ENCODE results near the gene RASA3. TPM values are rescaled to one million over a fixed set of nuclear protein-coding genes. Genes with fewer than 3 reads are reported as not detected.
"Not testable (repeated sequence)": the region's sequence is repeated elsewhere in the genome, so short reads cannot be mapped to it uniquely, and the experiment has no call there.

Gene RASA3
- total RNA-seq, 6 experiments from 2014 or later, result 3.5 to 7.9 (median 4.6) TPM

DNA sequence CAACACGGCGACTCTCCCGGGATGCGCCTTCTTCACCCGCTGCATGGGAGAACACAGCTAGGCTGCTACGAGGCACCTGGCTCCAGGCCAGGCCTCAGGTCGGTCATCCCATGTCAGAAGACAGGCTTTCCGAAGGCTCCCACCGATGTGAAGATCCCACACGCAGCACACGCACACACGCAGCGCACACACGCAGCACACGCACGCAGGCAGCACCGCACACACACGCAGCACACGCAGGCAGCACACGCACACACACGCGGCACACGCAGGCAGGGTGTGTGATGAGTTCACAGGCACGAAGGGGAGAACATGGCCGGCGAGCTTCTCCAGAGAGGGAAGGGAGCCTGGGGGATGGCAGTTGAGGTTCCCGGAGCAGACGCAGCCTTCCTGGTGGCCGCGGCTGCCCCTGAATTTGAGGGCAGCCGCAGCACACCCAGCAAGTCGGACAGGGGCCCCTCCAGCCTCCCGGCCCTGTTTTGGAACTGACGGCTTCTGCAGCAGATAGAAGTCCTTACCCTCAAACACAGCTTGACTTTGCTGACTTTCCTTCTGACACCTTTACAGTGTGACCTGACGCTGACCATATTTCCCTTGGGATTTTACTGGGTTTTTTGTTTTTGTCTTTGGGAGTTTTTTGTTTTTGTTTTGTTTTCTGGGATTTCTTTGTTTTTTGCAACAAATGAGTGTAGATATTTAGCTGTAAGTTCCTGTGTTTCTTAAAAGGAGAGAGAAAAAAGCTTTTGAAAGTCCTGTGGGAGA is 55.9 kb downstream of the RASA3 start:
- no peak for TF ChIP-seq POLR2A (IDR thresholded peaks at IDR 0.05)
- TF ChIP-seq, protein P1, sequence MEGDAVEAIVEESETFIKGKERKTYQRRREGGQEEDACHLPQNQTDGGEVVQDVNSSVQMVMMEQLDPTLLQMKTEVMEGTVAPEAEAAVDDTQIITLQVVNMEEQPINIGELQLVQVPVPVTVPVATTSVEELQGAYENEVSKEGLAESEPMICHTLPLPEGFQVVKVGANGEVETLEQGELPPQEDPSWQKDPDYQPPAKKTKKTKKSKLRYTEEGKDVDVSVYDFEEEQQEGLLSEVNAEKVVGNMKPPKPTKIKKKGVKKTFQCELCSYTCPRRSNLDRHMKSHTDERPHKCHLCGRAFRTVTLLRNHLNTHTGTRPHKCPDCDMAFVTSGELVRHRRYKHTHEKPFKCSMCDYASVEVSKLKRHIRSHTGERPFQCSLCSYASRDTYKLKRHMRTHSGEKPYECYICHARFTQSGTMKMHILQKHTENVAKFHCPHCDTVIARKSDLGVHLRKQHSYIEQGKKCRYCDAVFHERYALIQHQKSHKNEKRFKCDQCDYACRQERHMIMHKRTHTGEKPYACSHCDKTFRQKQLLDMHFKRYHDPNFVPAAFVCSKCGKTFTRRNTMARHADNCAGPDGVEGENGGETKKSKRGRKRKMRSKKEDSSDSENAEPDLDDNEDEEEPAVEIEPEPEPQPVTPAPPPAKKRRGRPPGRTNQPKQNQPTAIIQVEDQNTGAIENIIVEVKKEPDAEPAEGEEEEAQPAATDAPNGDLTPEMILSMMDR (IDR thresholded peaks at IDR 0.05), result no peak
- Histone ChIP-seq H3K36me3 (no peaks in the 10 kb centered on the region), H3K27ac (no peak overlapping the region), H3K9me3 (no peaks in the 10 kb centered on the region), H3K4me1 (no peaks in the 10 kb centered on the region), H3K27me3 (no peaks in the 10 kb centered on the region), H3K4me3 (no peak overlapping the region)
- DNase-seq (peak in 2 of 3 donors; percentile 21 to 36), ATAC-seq (no peak)
- WGBS (ENCODE audit: insufficient coverage, low coverage, low lambda C conversion rate, missing lambda C conversion rate), result 83% methylated on average over 4 of the region's 35 CpGs
- intact Hi-C loops (cut with DNase I), result no loop called here

DNA sequence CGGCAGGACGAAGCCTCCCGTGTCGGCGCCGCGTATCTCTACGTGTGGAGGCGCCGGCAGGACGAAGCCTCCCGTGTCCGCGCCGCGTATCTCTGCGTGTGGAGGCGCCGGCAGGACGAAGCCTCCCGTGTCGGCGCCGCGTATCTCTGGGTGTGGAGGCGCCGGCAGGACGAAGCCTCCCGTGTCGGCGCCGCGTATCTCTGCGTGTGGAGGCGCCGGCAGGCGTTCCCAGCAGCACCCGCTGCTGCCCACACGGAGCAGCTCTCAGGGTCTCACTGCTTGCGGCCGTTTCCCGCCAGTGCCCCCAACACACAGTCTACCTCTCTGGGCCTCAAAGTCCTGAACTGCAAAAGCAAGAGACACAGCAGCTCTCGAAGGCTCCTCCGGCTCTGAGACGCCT is 56.6 kb downstream of the RASA3 start:
- peak in 2 of 3 donors; percentile 13 to 14 for DNase-seq
- ATAC-seq; H3K27me3 ChIP-seq; intact Hi-C loops (cut with DNase I); H3K4me1 ChIP-seq; H3K4me3 ChIP-seq; H3K36me3 ChIP-seq; H3K9me3 ChIP-seq; H3K27ac ChIP-seq: not testable (repeated sequence)
- 88% methylated on average over 11 of the region's 45 CpGs for WGBS (ENCODE audit: insufficient coverage, low coverage, low lambda C conversion rate, missing lambda C conversion rate)

DNA sequence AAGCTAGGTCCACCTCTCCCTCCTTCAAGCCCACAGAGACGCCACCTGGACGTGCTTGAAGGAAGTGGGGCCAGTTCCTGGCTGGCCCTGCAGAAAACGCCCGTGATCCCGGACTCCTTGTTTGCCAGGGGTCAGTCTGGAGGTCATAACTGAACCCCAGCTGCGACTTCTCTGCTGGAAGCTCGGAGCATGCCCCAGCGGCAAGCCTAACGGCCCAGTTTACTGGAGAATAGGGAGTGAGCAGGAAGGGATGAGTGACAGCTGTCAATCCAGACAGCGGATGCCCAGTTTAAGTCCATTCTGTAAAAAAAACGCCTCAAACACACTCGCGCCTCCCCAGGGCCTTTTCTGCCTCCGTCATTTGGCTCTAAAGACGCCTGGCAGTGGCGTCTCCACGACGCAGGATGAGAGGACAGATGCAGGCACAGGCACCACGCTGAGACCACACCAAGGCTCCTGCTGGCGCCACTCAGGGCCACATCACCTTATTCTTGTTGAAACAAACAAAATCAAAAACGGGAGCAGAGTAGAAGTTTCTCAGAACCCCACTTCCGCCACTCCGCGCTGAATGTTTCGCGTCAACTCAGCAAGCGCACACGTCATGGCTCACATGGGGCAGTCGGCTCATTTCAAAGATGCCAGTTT is 57.6 kb downstream of the RASA3 start:
- Histone ChIP-seq H3K36me3 (no peaks in the 10 kb centered on the region), H3K9me3 (no peaks in the 10 kb centered on the region), H3K27ac (no peak overlapping the region), H3K4me3 (no peak overlapping the region), H3K4me1 (no peaks in the 10 kb centered on the region), H3K27me3 (no peaks in the 10 kb centered on the region)
- TF ChIP-seq POLR2A (IDR thresholded peaks at IDR 0.05), result no peak
- TF ChIP-seq, protein P1 (IDR thresholded peaks at IDR 0.05), result no peak
- intact Hi-C loops (cut with DNase I), result no loop called here
- DNase-seq (peak in 2 of 3 donors; percentile 34 to 42), ATAC-seq (no peak)
- WGBS (ENCODE audit: insufficient coverage, low coverage, low lambda C conversion rate, missing lambda C conversion rate), result 86% methylated on average over 25 of the region's 29 CpGs

DNA sequence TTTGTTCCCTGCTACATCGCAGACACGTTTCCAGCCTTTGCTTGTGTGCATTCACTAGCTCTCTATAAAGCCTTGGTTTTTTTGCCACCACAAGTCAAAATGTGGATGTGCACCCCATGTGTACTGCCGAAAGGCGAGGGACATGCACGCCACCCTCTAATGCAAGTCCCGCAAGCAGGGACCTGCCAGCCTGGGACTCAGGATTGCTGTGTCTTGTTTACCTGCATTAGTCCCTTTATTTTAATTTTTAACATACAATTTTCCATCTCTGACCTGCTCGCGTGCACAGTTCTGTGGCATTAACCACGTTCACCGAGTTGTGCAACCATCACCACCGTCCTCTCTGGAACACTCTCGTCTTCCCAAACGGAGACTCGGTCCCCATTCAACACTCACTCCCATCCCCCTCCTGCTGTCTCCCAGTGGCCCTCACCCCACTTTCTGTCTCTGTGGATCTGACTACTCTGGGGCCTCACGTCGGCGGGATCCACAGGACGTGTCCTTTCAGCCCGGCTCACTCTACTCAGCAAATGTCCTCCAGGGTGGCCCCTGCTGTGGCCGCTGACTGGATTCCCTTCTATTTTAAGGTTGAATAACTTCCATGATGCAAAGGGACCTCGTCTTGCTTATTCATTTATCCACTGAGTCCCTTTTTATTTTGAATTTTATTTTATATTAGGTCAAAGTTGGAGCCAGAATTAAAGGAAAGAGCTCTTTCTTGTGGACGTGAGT is 58.4 kb downstream of the RASA3 start:
- DNase-seq, result peak in 2 of 3 donors; percentile 33 to 37

More for the DNA sequence above, 58.4 kb downstream of the RASA3 start:
- TF ChIP-seq POLR2A (IDR thresholded peaks at IDR 0.05), result no peak
- TF ChIP-seq, protein P1 (IDR thresholded peaks at IDR 0.05), result no peak
- ATAC-seq, result no peak
- Histone ChIP-seq H3K4me3 (no peak overlapping the region), H3K9me3 (no peaks in the 10 kb centered on the region), H3K36me3 (no peaks in the 10 kb centered on the region), H3K4me1 (no peaks in the 10 kb centered on the region), H3K27ac (no peak overlapping the region), H3K27me3 (no peaks in the 10 kb centered on the region)
- intact Hi-C loops (cut with DNase I), result no loop called here
- 84% methylated on average over 22 of the region's 22 CpGs for WGBS (ENCODE audit: insufficient coverage, low coverage, low lambda C conversion rate, missing lambda C conversion rate)

Measured in right lobe of liver (tissue), 6 donors.